ENCODE results near the gene DUSP12.
"Not testable (repeated sequence)": the region's sequence is repeated elsewhere in the genome, so short reads cannot be mapped to it uniquely, and the experiment has no call there.

Gene DUSP12

DNA sequence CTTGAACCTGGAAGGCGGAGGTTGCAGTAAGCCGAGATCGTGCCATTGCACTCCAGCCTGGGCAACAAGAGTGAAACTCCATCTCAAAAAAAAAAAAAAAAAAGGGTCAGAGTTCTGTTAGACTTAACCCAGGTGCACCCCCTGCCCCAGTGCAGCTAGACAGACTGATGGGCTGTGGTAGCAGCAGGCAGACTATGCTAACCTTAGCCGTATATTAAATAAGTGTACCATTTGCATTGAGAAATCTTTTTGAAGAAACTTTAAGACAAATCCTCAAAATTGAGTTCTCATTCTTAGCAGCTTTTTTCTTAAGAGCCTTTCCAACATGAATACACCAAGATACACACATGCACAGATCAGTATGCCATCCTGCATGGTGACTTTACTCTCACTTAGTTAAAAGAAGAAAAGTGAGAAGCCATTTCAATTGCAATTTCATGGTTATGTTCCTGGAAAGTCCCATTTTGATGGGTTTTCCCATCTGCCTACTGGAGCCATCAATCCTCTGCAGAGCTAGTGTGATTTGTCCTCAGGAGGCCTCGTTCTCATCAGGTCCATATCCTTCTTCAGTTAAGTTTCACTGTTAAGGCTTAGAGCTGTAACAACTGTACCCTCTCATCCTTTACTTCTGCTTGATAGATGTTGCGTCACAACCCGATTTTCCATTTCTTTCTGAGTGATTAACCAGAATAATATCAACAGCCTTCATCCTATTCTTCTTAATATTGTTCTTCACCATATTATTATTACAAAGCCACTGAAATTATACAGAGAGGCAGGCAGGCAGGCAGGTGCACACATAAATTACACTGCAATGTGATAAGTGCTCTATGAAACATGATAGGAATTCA, 21.0 kb upstream of the DUSP12 start:
- no peak for DNase-seq

DNA sequence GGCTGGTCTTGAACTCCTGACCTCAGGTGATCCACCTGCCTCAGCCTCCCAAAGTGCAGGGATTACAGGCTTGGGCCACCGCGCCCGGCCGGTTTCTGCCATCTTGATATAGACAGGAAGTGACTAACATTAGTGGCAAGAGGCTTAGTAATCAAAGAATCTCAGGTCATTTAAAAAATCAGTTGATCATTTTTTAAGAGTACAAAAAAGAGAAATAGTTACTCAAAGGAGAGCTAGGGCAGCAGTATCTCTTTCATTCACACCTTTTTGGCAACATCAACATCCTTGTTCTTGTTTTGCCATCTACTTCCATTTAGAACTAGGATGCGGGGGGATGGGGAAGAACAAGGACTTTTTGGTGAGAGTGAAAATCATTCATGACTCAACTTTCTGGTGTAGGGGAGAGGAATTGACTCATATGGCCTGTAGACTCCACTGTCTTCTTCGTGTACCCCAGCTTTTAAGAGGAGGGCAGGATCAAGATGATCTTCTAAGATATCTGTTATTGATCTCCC, 19.5 kb upstream of the DUSP12 start:
- no peak for DNase-seq

DNA sequence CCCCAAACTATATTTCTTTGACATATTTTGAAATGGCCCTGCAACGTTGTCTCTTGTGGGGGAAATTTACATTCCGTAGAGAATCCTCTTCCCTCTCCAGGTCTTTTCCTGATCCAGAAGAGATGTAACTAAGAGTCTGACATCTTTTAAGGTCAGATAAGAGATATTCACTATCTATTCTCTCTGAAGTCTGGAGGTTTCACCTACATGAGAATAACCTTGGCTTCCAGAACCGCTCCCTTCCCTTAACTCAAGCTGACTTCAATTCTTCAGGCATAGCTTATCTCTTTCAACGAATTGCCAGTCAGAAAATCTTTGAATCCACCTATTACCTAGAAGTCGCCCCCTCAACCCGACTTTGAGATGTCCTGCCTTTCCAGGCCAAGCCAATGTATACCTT, 18.3 kb upstream of the DUSP12 start:
- no peak for DNase-seq

DNA sequence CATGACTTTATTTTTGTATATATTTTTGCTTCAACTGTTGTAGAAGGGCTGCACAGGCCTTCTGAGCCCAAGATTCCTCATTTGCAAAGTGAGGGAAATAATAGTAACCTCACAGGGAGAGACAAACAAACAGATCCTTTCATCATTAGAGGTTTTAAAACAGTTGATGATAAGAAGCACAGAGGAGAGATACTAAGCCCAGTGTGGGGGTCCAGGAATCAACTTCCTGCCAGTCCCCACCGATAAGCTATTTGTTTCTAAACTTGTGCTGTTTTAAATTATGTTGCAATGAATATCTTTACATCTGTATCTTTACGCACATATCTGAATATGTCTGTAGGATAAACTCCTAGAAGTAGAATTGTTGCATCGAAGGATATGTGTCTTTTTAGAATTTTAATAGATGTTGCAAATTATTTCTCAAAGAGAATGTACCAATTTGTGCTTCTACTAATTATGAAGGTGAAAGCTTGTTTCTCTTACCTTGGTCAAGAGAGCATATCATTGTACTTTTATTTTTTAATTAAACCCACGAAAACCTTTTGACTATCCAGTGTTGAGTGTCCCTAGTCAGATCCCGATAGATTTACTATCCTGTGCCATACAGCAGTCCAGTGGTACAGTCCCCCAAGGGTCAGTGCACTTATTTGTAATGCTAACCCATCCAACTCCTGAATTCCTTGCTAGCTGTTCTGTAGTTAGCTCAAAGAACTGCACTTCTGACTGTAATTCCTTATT, 17.4 kb upstream of the DUSP12 start:
- no peak for DNase-seq

DNA sequence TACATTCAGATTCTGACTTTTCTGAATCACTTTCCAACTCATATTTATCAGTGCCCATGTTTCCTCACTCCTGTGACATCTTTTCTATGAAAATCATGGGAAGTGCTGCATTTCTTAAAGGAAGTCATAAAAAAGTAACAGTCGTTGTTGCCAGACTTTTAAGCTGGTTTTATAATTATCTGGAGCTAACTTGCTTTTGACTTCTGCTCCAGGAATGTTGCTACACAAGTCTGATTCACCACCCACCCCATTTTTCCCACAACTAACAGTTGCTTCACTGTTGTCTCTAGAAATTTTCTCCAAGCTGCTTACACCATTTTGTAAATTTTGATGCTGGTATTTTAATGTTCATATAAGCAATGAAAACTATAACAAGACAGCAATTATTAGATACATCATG, 16.1 kb upstream of the DUSP12 start:
- DNase-seq: no peak

DNA sequence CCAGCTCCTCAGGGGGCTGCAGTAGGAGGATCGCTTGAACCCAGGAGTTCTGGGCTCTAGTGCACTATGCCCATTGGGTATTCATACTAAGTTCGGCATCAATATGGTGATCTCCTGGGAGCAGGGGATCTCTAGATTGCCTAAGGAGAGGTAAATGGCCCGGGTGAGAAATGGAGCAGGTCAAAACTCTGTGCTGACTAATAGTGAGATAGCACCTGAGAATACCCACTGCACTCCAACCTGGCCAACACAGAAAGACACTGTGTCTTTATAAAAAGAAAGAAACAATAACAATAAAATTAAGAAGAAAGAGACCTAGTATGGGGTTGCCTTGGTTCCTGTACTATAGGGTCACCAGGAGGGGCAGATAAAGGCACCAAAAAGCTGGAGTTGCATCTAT, 13.7 kb upstream of the DUSP12 start:
- DNase-seq: no peak

DNA sequence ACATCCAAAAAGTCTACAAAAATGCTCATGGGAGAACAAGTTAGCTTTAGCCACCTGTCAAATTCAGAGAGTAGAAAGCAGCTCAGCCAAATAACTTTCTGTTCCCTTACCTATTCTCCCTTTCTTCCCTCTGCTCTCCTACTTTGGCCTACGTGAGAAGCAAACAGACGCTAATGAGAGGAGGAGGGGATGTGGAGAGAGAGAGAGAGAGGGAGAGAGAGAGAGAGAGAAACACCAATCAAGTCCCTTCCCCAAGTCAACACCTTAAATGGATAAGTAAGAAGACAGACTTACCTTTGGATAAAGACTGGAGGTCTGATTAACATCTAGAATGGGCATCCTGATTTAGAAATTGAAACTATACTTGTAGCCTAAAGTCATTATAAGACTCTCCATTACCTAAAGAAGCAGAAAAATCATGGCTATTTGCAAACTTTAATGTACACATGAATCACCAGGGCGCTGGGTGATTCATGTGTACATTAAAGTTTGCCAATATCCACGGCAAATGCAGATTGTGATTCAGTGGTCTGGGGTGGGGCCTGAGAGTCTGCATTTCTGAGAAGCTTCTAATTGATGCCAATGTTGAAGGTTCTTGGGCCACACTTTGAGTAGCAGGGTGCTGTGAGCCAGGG, 13.1 kb upstream of the DUSP12 start:
- DNase-seq: no peak

DNA sequence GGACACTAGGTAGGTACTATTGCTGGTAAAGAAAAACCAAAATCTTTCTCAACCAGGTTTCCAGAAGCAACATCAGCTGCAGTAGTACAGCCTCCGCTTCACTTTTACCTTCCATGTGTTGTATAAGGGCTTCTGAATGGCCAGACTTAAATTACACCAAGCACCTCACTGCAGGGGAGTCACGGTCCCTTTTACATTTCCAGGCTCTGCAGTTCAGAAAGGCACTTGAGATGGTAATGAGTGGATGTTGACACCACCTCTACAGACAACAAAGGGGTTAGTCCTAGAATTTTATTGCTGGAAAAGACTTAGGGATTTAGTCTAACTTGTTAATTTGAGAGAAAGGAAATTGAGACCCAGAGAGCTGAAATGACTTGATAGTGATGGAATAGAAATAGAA, 12.0 kb upstream of the DUSP12 start:
- no peak for DNase-seq

DNA sequence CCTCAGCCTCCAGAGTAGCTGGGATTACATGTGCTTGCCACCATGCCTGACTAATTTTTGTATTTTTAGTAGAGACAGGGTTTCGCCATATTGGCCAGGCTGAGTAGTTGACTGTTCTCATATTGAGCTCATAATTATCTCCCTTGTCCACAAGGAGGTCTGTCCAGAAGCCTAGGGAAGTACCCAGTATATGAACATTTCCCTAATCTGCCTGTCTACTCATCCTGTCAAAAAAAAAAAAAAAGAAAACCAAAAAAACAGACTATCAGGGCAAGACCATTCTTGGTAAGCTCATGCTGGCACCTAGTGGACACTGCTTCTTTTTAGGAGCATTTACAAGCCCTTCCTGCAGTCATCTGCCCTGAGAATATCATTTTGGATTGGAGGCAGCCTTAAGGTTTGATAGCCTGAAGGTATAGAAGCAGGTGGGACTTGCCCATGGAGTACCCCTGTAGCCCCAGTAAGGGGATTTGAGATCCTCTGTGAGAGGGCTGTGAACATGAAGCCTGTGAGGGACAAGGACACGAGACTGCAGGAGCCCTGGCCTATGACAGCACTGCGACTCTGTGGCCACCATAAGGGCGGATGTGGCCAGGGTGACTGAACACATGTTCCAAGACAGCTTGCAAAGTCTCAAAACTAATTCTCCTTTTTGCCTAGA, 10.8 kb upstream of the DUSP12 start:
- DNase-seq: peak; percentile 48 to 82

DNA sequence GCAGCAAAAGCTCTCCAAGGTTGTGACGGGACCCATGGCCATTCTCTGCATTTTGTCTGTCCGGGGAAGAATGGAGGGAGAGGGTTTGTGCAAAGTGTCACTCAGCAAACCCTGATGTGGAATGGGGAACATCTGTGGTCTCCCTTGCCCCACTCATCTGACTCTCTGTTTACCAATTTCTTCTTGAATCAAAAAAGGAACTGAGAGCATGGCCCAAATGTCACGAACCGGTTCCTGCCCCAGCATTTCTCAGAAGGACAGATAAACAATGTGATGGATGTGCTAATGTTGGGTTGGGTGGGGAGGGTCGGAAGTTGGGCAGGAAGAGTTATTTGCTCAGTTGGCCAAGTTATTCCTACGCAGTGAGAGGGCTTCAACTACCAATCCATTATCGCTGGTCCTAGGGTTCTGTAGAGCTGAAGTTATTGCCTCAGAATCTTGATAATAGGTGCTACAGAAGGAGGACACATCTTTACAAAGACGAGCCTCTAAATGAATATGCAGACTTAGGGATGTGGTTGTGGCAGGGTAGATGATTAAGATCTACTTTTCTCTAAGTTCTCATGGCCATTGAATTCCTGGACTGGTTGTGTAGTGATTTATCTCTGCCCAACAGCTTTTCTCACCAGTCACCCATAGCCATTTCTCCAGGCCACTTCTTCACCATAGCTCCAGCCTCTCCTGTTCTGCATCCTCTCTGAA, 9.6 kb upstream of the DUSP12 start:
- DNase-seq: no peak

DNA sequence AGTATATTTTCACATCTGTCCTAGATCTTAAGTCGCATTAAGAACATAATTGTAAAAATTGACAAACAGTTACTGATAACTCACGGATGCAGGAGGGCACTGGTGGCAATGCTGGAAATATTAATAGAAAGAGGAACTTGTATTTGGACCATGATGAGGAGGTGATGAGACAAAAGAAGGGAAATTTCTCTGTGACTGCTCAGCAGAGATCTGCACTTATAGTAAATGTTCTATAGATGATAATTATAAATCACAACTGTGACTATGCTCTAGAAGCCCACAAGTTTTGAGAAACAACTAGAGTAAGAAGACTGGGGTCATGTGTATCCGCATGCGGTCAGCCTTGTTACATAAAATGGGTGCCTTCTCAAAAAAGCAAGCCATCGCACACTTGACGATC, 8.7 kb upstream of the DUSP12 start:
- DNase-seq: no peak

DNA sequence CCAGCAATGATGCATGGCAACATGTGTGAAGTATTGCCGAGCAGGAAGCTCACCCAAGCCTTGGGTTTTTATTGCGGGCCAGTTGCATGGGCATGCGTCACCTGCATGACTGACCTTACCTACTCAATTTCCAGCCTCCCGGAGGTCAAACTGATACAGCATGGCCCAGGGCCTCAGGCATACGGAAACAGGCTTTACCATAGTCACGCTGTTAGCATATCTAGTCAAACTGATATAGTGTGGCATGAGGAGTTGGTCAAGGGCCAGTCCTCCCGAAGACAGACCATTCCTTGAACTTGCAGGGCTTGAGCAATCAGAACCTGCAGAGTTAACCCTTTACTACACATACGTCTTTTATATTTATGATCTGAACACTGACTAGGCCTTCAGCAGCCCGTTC, 6.4 kb upstream of the DUSP12 start:
- DNase-seq: no peak

DNA sequence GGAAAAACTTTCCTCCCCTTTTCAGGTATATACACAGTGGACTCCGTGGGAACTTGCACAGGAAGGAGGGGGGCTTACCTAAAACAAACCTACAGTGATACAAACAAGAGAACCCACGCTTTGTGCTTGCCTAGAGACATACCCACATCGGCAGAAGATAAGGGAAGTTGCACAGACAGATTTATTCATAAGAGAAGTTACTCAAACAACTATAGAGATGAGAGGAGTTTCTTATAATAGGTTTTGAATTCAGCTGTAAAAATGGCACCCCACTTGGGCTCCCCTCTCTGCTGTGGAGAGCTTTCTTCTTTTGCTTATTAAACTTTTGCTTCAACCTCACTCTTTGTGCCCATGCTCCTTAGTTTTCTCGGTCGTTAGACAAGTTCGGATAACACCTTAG, 1.8 kb upstream of the DUSP12 start:
- DNase-seq: no peak

DNA sequence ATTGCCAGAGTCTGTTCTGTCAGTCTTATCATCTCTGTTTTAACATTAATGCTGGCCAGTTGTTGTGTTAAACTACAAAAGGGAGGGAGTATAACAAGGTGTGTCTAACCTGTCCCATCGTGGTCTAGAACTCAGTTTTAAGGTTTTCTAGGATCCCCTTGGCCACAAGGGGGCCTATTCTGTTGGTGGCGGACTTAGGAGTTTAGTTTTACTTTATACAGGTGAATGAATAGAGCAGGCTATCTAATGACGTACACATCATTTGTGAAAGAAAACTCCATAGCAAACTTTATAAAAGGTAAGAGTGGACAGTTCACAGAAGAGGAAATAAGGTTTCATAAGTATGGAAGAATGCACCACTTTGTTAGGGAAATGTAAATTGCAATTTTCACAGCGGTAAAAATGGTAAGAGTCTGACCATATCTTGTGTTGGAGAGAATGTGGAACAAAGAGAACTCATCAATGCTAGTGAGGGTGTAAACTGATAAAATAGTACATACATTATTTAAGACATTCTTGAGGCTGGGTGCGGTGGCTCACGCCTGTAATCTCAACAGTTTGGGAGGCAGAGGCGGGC, 14.0 kb downstream of the DUSP12 start:
- DNase-seq: peak; percentile 69 to 82

DNA sequence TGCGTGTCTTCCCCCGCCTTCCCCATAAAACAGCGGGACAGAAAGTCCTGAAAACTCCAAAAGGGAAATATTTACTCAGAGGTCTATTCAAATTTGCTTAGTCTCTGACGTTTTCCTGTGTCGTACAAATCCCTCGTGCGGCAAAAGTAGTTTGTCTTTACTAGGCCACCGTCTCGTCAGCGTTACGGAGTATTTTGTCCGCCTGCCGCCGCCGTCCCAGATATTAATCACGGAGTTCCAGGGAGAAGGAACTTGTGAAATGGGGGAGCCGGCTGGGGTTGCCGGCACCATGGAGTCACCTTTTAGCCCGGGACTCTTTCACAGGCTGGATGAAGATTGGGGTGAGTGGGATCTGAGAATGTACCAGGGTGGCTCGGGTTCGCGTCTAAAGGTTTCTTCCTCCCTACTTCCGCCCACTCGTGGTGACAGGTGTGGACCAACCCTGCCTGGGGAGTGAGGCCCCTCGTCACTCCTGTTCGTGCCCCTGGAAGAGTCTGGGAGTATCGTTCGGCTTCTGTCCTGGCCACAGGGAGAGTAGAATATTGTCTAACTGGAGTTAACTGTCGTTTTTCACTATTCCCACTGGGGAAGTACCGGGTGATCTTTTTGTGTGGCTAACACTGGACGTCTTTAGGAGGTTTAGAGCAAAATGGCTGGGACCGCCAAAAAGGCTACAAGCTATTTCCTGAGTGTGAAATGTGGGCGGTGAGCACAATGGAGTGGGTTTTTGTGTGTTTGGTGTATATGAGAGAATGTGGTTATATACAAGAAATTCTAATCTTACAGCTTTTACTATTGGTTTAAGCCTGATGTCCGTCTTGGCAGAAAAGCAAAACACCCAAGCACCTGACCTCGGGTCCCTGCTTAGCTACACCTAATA, 16.8 kb downstream of the DUSP12 start, which contains the start of gene ATF6:
Gene ATF6, plus strand, starts transcription at position 219 of the 880 bp plus-strand sequence. Its CDS starts 41 bp downstream, at position 260.
- DNase-seq: peak; percentile 96 to 98

DNA sequence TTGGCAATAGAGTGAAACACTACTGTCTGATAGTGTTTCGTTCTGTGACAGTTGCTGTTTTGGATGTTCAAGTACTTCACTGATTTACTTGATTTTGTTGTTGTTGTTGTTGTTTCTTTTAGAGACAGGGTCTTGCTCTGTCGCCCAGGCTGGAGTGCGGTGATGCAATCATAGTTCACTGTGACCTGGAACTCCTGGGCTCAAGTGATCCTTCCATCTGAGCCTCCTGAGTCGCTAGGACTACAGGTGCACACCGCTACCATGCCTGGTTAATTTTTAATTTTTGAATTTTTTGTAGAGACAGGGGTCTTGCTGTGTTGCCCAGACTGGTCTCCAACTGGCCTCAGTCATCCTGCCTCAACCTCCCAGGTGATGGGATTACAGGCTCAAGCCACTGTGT, 18.9 kb downstream of the DUSP12 start:
- DNase-seq: no peak

DNA sequence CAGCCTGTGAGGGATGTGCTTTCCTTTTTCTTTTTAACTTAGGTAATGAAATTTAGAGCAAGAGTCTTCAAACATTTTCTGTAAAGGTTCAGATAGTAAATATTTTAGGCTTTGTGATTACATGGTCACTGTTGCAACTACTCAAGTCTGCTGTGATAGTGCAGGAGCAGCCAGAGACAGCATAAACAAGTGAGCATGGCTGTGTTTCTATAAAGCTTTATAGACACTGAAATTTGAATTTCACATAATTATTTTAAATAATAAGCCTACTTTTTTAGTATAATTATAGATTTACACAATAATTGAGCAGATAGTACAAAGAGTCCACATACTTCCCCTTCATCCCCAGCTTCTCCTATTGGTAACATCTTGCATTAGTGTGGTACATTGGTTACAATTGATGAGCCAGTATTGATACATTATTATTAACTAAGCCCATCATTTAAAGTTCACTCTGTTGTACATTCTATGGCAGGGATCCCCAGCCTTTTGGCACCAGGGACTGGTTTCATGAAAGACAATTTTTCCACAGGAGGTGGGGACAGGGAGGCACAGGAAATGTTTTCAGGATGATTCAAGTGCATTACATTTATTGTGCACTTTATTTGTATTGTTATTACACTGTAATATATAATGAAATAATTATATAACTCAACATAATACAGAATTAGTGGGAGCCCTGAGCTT, 19.5 kb downstream of the DUSP12 start:
- no peak for DNase-seq

DNA sequence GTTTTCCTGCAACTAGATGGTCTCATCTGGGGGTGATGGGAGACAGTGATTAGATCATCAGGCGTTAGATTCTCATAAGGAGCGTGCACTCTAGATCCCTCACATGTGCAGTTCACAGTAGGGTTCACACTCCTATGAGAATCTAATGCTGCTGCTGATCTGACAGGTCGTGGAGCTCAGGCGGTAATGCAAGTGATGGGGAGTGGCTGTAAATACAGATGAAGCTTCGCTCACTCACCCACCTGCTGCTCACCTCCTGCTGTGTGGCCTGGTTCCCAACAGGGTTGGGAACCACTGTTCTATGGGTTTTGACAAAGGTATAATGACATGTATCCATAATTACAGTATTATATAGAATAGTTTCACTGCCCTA, 20.1 kb downstream of the DUSP12 start:
- DNase-seq: not testable (repeated sequence)

DNA sequence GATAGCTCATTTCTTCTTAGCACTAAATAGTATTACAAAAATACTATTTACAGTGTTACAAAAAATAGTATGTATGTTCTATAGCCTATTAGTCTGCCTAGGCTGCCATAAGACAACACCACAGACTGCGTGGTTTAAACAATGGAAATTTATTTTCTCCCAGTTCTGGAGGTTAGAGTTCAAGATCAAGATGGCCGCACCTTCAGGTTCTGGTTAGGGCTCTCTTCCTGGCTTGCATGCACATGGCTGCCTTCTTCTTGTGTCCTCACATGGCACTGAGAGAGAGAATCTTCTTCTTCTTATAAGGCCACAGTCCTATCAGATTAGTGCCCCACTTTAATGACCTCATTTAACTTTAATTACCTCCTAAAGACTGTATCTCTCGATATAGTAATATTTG, 20.7 kb downstream of the DUSP12 start:
- DNase-seq: no peak

DNA sequence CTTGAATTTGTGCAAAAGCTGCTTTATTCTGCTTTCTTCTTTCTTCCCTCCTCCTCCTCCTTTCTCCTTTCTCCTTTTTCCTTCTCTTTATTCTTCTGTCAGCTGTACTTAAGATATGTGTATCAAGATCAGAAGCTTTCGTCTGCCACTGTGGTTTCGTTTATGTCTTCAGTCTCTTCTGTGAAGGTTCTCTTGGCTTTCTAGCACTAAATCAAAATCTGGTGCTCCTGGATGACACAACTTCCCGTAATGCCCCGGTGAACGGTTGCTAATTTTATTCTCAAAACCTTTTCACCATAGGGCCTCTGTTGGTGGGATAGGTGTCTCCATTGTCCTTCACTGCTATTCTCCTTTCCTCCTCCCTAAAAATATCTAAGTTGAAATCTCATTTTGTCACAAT, 21.6 kb downstream of the DUSP12 start:
- DNase-seq: no peak

All from NCI-H526 (cell line).